ENCODE data around the gene PTPRN2. TPM values are rescaled to one million over a fixed set of nuclear protein-coding genes. Genes with fewer than 3 reads are reported as not detected.
"Not testable (repeated sequence)": the region's sequence is repeated elsewhere in the genome, so short reads cannot be mapped to it uniquely, and the experiment has no call there.

The PTPRN2 gene
- total and polyA plus RNA-seq, 4 donors = 18.1 to 69.9 (median 50.4) TPM

DNA sequence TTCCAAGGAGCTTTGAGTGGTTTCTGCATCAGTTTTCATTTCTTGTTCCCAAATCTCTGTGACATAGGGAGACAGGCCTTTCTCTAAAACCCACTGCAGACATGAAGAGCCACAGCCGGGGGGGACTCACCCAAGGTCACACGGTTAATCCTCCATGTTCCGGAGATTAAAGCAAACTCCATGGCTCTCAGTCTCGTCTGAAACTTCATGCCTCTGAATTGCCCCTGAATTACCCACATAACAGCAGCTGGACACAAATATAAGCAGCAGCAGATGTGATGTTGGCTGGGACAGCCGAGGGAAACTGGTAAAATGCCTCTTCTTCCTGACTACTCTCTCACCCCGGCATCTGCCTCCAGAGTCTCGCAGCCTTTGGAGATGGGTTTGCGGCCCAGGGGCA, 848.6 kb downstream of the PTPRN2 start:
- no peak overlapping the region for H3K27ac ChIP-seq (ENCODE audit: low read depth, low read length)
- 74% methylated on average over 5 of the region's 8 CpGs for WGBS (ENCODE audit: insufficient coverage)
- peaks cover 17% of the 10 kb centered on the region for H3K4me1 ChIP-seq (ENCODE audit: control insufficient read depth, insufficient read depth, low read length)
- no peaks in the 10 kb centered on the region for H3K27me3 ChIP-seq (ENCODE audit: control insufficient read depth, insufficient read depth, low read length)
- peaks cover 13% of the 10 kb centered on the region for H3K36me3 ChIP-seq (ENCODE audit: control insufficient read depth, insufficient read depth, low read length)
- DNase-seq (ENCODE audit: low read depth in 4 of 6, low spot score in 6 of 6) = no peak
- no peak overlapping the region for H3K4me3 ChIP-seq (ENCODE audit: low read depth, low read length)
- no peaks in the 10 kb centered on the region for H3K9me3 ChIP-seq (ENCODE audit: control insufficient read depth, insufficient read depth, low read length)

- H3K4me1 ChIP-seq (ENCODE audit: control insufficient read depth, insufficient read depth, low read length) = peaks cover 17% of the 10 kb centered on the region
- H3K36me3 ChIP-seq (ENCODE audit: control insufficient read depth, insufficient read depth, low read length) = peaks cover 10% of the 10 kb centered on the region
- H3K4me3 ChIP-seq (ENCODE audit: low read depth, low read length) = no peak overlapping the region
- WGBS (ENCODE audit: insufficient coverage) = 30% methylated on average over 7 of the region's 11 CpGs
- no peak overlapping the region for H3K27ac ChIP-seq (ENCODE audit: low read depth, low read length)
- H3K9me3 ChIP-seq (ENCODE audit: control insufficient read depth, insufficient read depth, low read length) = no peaks in the 10 kb centered on the region
- no peaks in the 10 kb centered on the region for H3K27me3 ChIP-seq (ENCODE audit: control insufficient read depth, insufficient read depth, low read length)
- peak in 1 of 6 donors; percentile 20 for DNase-seq (ENCODE audit: low read depth in 4 of 6, low spot score in 6 of 6)
These were observed 849.6 kb downstream of the PTPRN2 start for GRCh38 chr7:157738066-157738460.

DNA sequence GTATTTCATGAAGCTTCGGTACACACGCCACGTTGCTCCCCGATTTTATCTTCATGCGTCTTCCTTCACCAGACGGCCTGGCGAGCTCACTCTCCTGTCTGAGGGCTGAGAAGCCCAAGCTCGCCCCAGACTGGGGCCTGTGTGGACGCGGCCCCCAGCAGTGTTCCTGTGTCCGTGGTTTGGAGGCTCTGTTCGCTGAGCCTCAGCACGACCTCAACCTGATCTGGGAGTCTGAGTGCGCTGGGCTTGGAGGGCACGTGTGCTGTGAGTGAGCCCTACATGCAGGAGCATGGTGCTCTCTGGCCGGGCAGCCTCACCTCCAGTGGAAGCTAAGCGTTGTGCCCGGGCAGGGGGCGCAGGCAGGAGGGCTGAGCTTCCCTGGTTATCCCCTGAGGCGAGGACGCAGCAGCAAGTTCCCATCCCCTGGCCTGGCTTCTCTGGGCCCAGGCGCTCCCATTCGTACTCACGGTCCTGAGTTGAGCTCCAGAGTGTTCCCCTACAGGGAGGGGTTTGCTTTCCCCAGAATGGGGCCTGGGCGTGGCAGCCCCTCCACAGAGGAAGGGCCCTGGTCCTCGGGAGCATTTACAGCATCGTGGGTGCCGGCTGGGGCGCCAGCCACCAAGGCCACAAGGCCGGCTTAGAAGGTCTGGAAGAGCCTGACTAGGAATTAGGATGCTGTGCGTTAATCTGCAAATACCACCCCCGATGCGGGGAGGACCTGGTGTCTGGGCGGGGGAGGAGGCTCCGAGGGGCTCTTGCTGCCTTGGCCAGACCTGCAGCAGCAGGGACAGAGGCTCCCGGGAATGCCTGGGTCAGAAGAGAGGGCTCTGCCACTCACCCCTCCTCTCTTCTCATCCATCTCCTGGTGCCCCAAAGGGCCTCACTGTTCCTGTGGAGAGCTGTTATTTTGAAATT, 850.2 kb downstream of the PTPRN2 start:
- WGBS (ENCODE audit: insufficient coverage) = 82% methylated on average over 33 of the region's 36 CpGs

GRCh38 chr7:157736341-157736740, 851.3 kb downstream of the PTPRN2 start:
- Histone ChIP-seq H3K27ac (ENCODE audit: low read depth, low read length) (no peak overlapping the region), H3K36me3 (ENCODE audit: control insufficient read depth, insufficient read depth, low read length) (peaks cover 10% of the 10 kb centered on the region), H3K4me3 (ENCODE audit: low read depth, low read length) (no peak overlapping the region), H3K27me3 (ENCODE audit: control insufficient read depth, insufficient read depth, low read length) (no peaks in the 10 kb centered on the region), H3K9me3 (ENCODE audit: control insufficient read depth, insufficient read depth, low read length) (no peaks in the 10 kb centered on the region), H3K4me1 (ENCODE audit: control insufficient read depth, insufficient read depth, low read length) (peaks cover 17% of the 10 kb centered on the region)
- DNase-seq (ENCODE audit: low read depth in 4 of 6, low spot score in 6 of 6) = no peak
- WGBS (ENCODE audit: insufficient coverage) = 90% methylated on average over 13 of the region's 14 CpGs

More for the DNA sequence above, 850.2 kb downstream of the PTPRN2 start:
- Histone ChIP-seq H3K27me3 (ENCODE audit: control insufficient read depth, insufficient read depth, low read length) (no peaks in the 10 kb centered on the region), H3K9me3 (ENCODE audit: control insufficient read depth, insufficient read depth, low read length) (no peaks in the 10 kb centered on the region), H3K27ac (ENCODE audit: low read depth, low read length) (no peak overlapping the region), H3K4me3 (ENCODE audit: low read depth, low read length) (no peak overlapping the region), H3K4me1 (ENCODE audit: control insufficient read depth, insufficient read depth, low read length) (peaks cover 17% of the 10 kb centered on the region), H3K36me3 (ENCODE audit: control insufficient read depth, insufficient read depth, low read length) (peaks cover 10% of the 10 kb centered on the region)
- no peak for DNase-seq (ENCODE audit: low read depth in 4 of 6, low spot score in 6 of 6)

GRCh38 chr7:157735826-157736225, 851.8 kb downstream of the PTPRN2 start:
- Histone ChIP-seq H3K4me1 (ENCODE audit: control insufficient read depth, insufficient read depth, low read length) (peaks cover 17% of the 10 kb centered on the region), H3K27ac (ENCODE audit: low read depth, low read length) (no peak overlapping the region), H3K9me3 (ENCODE audit: control insufficient read depth, insufficient read depth, low read length) (no peaks in the 10 kb centered on the region), H3K27me3 (ENCODE audit: control insufficient read depth, insufficient read depth, low read length) (no peaks in the 10 kb centered on the region), H3K4me3 (ENCODE audit: low read depth, low read length) (no peak overlapping the region), H3K36me3 (ENCODE audit: control insufficient read depth, insufficient read depth, low read length) (peaks cover 10% of the 10 kb centered on the region)
- DNase-seq (ENCODE audit: low read depth in 4 of 6, low spot score in 6 of 6) = no peak
- WGBS (ENCODE audit: insufficient coverage) = 91% methylated on average over 13 of the region's 14 CpGs

DNA sequence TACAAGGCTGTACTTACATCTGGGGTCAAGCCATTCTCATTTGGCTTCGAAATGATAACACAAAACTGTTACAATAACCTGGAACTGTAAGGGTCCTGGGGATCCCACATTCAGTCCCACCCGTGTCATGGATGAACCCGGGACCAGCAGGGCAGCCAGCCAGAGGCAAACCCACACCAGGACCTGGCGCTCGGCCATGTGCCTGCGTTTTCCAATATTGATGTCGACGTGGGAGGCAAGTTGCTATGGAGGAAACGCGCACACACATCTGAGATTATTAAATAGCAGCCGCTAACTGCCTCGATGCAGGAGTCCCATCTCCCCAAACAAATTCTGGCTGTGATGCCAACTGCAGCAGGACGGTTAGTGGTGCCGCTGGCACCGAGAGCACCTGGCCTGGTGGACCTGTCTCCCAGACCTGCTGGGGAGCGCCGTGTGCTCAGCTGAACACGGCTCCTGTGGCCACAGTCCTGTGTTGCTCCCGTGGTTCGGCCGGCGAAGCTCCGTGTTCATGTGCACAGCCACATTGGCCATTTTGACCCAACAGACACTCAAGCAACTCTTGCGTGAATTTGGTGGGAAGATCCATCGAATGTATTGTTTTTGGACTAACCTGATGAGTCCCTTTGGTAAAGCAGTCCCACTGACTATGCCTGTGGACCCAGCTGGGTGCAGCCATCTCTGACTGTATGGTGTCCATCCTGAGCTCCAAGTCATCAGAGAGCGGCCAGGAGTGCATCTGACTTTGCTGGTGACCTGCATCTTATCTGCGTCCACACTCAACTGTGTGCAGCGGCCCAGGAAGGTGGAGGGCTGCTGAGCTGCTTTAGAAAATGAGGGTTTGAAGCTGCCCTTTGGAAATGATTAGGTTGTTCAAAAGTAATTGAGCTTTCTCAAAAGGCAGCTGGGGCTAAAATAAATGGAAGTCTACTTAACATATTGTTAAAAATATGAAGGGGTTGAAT, 852.7 kb downstream of the PTPRN2 start:
- Histone ChIP-seq H3K27me3 (ENCODE audit: control insufficient read depth, insufficient read depth, low read length) (no peaks in the 10 kb centered on the region), H3K4me1 (ENCODE audit: control insufficient read depth, insufficient read depth, low read length) (peaks cover 21% of the 10 kb centered on the region), H3K4me3 (ENCODE audit: low read depth, low read length) (no peak overlapping the region), H3K27ac (ENCODE audit: low read depth, low read length) (no peak overlapping the region), H3K36me3 (ENCODE audit: control insufficient read depth, insufficient read depth, low read length) (peaks cover 10% of the 10 kb centered on the region), H3K9me3 (ENCODE audit: control insufficient read depth, insufficient read depth, low read length) (no peaks in the 10 kb centered on the region)
- 71% methylated on average over 27 of the region's 28 CpGs for WGBS (ENCODE audit: insufficient coverage)
- DNase-seq (ENCODE audit: low read depth in 4 of 6, low spot score in 6 of 6) = peak in 1 of 6 donors; percentile 81

DNA sequence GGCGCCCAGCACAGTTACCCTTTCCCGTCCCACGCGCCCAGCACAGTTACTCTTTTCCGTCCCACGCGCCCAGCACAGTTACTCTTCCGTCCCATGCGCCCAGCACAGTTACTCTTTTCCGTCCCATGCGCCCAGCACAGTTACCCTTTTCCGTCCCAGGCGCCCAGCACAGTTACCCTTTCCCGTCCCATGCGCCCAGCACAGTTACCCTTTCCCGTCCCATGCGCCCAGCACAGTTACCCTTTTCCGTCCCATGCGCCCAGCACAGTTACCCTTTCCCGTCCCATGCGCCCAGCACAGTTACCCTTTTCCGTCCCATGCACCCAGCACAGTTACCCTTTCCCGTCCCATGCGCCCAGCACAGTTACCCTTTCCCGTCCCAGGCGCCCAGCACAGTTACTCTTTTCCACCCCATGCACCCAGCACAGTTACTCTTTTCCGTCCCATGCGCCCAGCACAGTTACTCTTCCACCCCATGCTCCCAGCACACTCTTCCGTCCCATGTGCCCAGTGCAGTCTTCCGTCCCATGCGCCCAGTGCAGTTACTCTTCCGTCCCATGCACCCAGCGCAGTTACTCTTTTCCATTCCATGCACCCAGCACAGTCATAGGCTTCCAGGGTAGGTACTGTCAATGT, 853.7 kb downstream of the PTPRN2 start:
- not testable (repeated sequence) for H3K9me3 ChIP-seq (ENCODE audit: control insufficient read depth, insufficient read depth, low read length); H3K27ac ChIP-seq (ENCODE audit: low read depth, low read length); H3K36me3 ChIP-seq (ENCODE audit: control insufficient read depth, insufficient read depth, low read length); DNase-seq (ENCODE audit: low read depth in 4 of 6, low spot score in 6 of 6); H3K27me3 ChIP-seq (ENCODE audit: control insufficient read depth, insufficient read depth, low read length); H3K4me3 ChIP-seq (ENCODE audit: low read depth, low read length)
- peaks cover 21% of the 10 kb centered on the region for H3K4me1 ChIP-seq (ENCODE audit: control insufficient read depth, insufficient read depth, low read length)
- 96% methylated on average over 32 of the region's 33 CpGs for WGBS (ENCODE audit: insufficient coverage)

DNA sequence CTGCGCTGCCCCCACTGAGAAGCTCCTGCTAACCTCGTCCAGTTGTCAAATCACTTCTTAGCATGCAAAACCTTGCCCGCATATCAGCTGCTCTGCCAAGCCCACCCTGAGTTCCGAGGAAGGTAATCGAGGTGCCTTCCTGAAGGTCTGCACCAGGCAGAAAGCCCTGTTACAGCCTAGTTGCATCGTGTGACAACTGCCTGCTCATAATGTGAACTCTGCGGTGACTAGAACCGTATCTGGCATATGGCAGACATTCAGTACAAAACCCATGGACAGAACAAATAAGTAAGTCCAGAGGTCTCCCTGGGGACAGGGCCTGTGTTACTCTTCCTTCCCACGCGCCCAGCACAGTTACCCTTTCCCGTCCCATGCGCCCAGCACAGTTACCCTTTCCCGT, 856.5 kb downstream of the PTPRN2 start:
- Histone ChIP-seq H3K27ac (ENCODE audit: low read depth, low read length) (no peak overlapping the region), H3K4me1 (ENCODE audit: control insufficient read depth, insufficient read depth, low read length) (peaks cover 10% of the 10 kb centered on the region), H3K27me3 (ENCODE audit: control insufficient read depth, insufficient read depth, low read length) (no peaks in the 10 kb centered on the region), H3K9me3 (ENCODE audit: control insufficient read depth, insufficient read depth, low read length) (no peaks in the 10 kb centered on the region), H3K4me3 (ENCODE audit: low read depth, low read length) (no peak overlapping the region), H3K36me3 (ENCODE audit: control insufficient read depth, insufficient read depth, low read length) (peaks cover 3% of the 10 kb centered on the region)
- WGBS (ENCODE audit: insufficient coverage) = 68% methylated on average over 11 of the region's 13 CpGs
- DNase-seq (ENCODE audit: low read depth in 4 of 6, low spot score in 6 of 6) = no peak

DNA sequence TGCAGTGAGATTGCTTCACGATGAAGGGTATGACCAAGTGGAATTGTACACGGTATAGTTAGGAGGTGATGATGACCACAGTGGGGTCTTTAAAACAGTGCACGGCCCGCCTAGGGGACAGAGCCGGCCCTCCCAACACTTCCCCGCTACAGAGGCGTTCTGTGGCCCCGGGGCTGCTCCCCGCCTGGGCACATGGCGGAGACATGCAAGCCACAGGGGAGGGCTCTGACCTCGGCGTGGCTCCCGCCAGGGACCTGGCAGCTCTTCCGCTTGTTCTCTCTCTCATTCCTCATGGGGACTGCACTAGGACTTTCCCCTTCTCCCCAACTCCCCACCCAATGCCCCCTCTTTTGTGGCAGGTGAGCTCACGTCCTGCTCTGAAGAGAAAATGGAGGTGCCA, 857.0 kb downstream of the PTPRN2 start:
- H3K27ac ChIP-seq (ENCODE audit: low read depth, low read length) = no peak overlapping the region
- H3K9me3 ChIP-seq (ENCODE audit: control insufficient read depth, insufficient read depth, low read length) = no peaks in the 10 kb centered on the region
- H3K4me1 ChIP-seq (ENCODE audit: control insufficient read depth, insufficient read depth, low read length) = peaks cover 10% of the 10 kb centered on the region
- H3K36me3 ChIP-seq (ENCODE audit: control insufficient read depth, insufficient read depth, low read length) = peaks cover 3% of the 10 kb centered on the region
- DNase-seq (ENCODE audit: low read depth in 4 of 6, low spot score in 6 of 6) = no peak
- 81% methylated on average over 15 of the region's 15 CpGs for WGBS (ENCODE audit: insufficient coverage)
- H3K27me3 ChIP-seq (ENCODE audit: control insufficient read depth, insufficient read depth, low read length) = no peaks in the 10 kb centered on the region
- no peak overlapping the region for H3K4me3 ChIP-seq (ENCODE audit: low read depth, low read length)
